OCI-LY7 (cell line): ENCODE results near the gene AP1G2.

Source experiments
- CTCF ChIP-seq: fragments of 200-600 bp; sonication (generic); conservative IDR thresholded peaks from 2 replicates; pipeline ENCODE4 v1.5.1; 2014; ENCODE audit warnings: mild to moderate bottlenecking, antibody characterized with exemption, low read length, moderate library complexity, mixed read lengths
- EZH2phosphoT487 ChIP-seq: fragments of 200-600 bp; sonication (generic); IDR thresholded peaks from 2 replicates; pipeline ENCODE4 v1.6.1; 2018; ENCODE audit warnings: low read depth, borderline replicate concordance, mild to moderate bottlenecking, mixed run types, antibody characterized with exemption, low read length, moderate library complexity, mixed read lengths

GRCh38 chr14:23521785-23522640 lies 45.6 kb downstream of the AP1G2 start:
- TF ChIP-seq CTCF (no peak), EZH2phosphoT487 (no peak)
